Activated CD4-positive, alpha-beta T cell treated with anti-CD3 and anti-CD28 coated beads, Interleukin-2, amount 10 ng/mL, durations not matched to agents 7 days and 5 days (primary cell): ENCODE measurements around the gene MAP3K8. TPM values are rescaled to one million over a fixed set of nuclear protein-coding genes. Genes with fewer than 3 reads are reported as not detected.

Source experiments
- CTCF ChIA-PET: fragments of 350-600 bp; sonication (Branson Sonifier 250); formaldehyde crosslinking; loops from one replicate; lab custom pipeline; 2021; ENCODE audit warnings: antibody characterized with exemption; lab: Charles Lee
- POLR2A ChIA-PET: fragments of 350-600 bp; sonication (Branson Sonifier 250); formaldehyde crosslinking; loops from one replicate; lab custom pipeline; 2021; ENCODE audit warnings: antibody characterized with exemption; lab: Charles Lee
- DNase-seq: peaks from one replicate; pipeline ENCODE4 v3.0.0-alpha.2; 2020
- H3K27ac Mint-ChIP-seq: one replicate; pipeline ENCODE4 v1.8.0; 2021; ENCODE audit warnings: mild to moderate bottlenecking, moderate library complexity, mixed read lengths
- H3K27me3 Mint-ChIP-seq: one replicate; pipeline ENCODE4 v1.8.0; 2021; ENCODE audit warnings: mixed read lengths
- H3K36me3 Mint-ChIP-seq: one replicate; pipeline ENCODE4 v1.8.0; 2021; ENCODE audit warnings: low read depth, mixed read lengths
- H3K4me1 Mint-ChIP-seq: one replicate; pipeline ENCODE4 v1.8.0; 2021; ENCODE audit warnings: mixed read lengths
- H3K4me3 Mint-ChIP-seq: one replicate; pipeline ENCODE4 v1.8.0; 2021; ENCODE audit warnings: mild to moderate bottlenecking, moderate library complexity, mixed read lengths
- H3K9me3 Mint-ChIP-seq: one replicate; pipeline ENCODE4 v1.8.0; 2021; ENCODE audit warnings: mixed read lengths
- total RNA-seq, 2 experiments: library from RNA; stranded (reverse); gene quantifications; one replicate each; pipeline ENCODE4 v1.2.3, GENCODE V29; 2021

The MAP3K8 gene
- total RNA-seq: 10 to 100 TPM; 12.6 to 13.1 TPM

GRCh38 chr10:30433730-30434272 is at the start of gene MAP3K8:
TSS of gene MAP3K8 (plus strand) at chr10:30434184. CDS start at chr10:30438939, 4,755 bp downstream.
- Mint-ChIP-seq H3K27me3 (no peaks in the 10 kb centered on the region), H3K9me3 (no peaks in the 10 kb centered on the region), H3K4me3 (peak within 1 kb of the TSS; percentile 90), H3K36me3 (peaks cover 22% of the 10 kb centered on the region), H3K27ac (peak within 1 kb of the TSS; percentile 87), H3K4me1 (peaks cover 64% of the 10 kb centered on the region)
- POLR2A ChIA-PET: no interaction called here
- CTCF ChIA-PET: interaction anchor here (1.0 to 2.5 kb wide), 4 partner anchors 10 to 99 kb away, joined by 4 to 11 read pairs (median 6); no protein-coding TSS in a partner anchor
- DNase-seq: peak; percentile 80

- POLR2A ChIA-PET: no interaction called here
These were observed 49.2 kb upstream of the MAP3K8 start for GRCh38 chr10:30384701-30385201.

GRCh38 chr10:30386801-30387588 is 47.0 kb upstream of the MAP3K8 start:
- no peak overlapping the region for H3K27ac Mint-ChIP-seq

More at GRCh38 chr10:30384701-30385201, 49.2 kb upstream of the MAP3K8 start:
- Mint-ChIP-seq H3K27me3 (peaks cover 21% of the 10 kb centered on the region), H3K4me3 (no peak overlapping the region), H3K4me1 (no peaks in the 10 kb centered on the region), H3K9me3 (no peaks in the 10 kb centered on the region), H3K36me3 (no peaks in the 10 kb centered on the region), H3K27ac (no peak overlapping the region)
- CTCF ChIA-PET: interaction anchor here (0.5 to 1.5 kb wide), 9 partner anchors 11 to 1462 kb away, joined by 3 to 6 read pairs (median 3); no protein-coding TSS in a partner anchor
- no peak for DNase-seq

GRCh38 chr10:30387646-30388243 is 46.2 kb upstream of the MAP3K8 start:
- Mint-ChIP-seq H3K36me3 (no peaks in the 10 kb centered on the region), H3K9me3 (no peaks in the 10 kb centered on the region), H3K4me3 (no peak overlapping the region), H3K27ac (no peak overlapping the region), H3K4me1 (peaks cover 3% of the 10 kb centered on the region), H3K27me3 (peaks cover 14% of the 10 kb centered on the region)
- POLR2A ChIA-PET: no interaction called here
- no peak for DNase-seq
- CTCF ChIA-PET: interaction anchor here (0.9 kb wide), 1 partner anchor 21 kb away, joined by 3 read pairs; no protein-coding TSS in a partner anchor

More at GRCh38 chr10:30386801-30387588, 47.0 kb upstream of the MAP3K8 start:
- ChIA-PET CTCF (interaction anchor here (0.9 kb wide), 1 partner anchor 20 kb away, joined by 3 read pairs; no protein-coding TSS in a partner anchor), POLR2A (no interaction called here)
- Mint-ChIP-seq H3K4me1 (no peaks in the 10 kb centered on the region), H3K9me3 (no peaks in the 10 kb centered on the region), H3K4me3 (no peak overlapping the region), H3K27me3 (peaks cover 15% of the 10 kb centered on the region), H3K36me3 (no peaks in the 10 kb centered on the region)
- DNase-seq: no peak

- Mint-ChIP-seq H3K27ac (no peak overlapping the region), H3K4me1 (peaks cover 3% of the 10 kb centered on the region), H3K27me3 (peaks cover 21% of the 10 kb centered on the region), H3K36me3 (no peaks in the 10 kb centered on the region), H3K4me3 (no peak overlapping the region), H3K9me3 (no peaks in the 10 kb centered on the region)
- POLR2A ChIA-PET: no interaction called here
- CTCF ChIA-PET: interaction anchor here (1.2 to 1.4 kb wide), 2 partner anchors 9 to 14 kb away, joined by 3 read pairs; no protein-coding TSS in a partner anchor
- DNase-seq: no peak
These were observed 44.4 kb upstream of the MAP3K8 start for GRCh38 chr10:30389543-30389942.

GRCh38 chr10:30390207-30390606 is 43.8 kb upstream of the MAP3K8 start:
- ChIA-PET CTCF (no interaction called here), POLR2A (no interaction called here)
- no peak for DNase-seq
- Mint-ChIP-seq H3K27me3 (peaks cover 25% of the 10 kb centered on the region), H3K36me3 (no peaks in the 10 kb centered on the region), H3K4me3 (no peak overlapping the region), H3K27ac (no peak overlapping the region), H3K9me3 (no peaks in the 10 kb centered on the region), H3K4me1 (peaks cover 3% of the 10 kb centered on the region)

- DNase-seq: no peak
- no peaks in the 10 kb centered on the region for H3K9me3 Mint-ChIP-seq
- H3K4me3 Mint-ChIP-seq: no peak overlapping the region
- ChIA-PET CTCF (interaction anchor here (0.6 to 1.8 kb wide), 4 partner anchors 8 to 171 kb away, joined by 3 to 8 read pairs (median 4); partner anchors contain the start of gene MAP3K8), POLR2A (no interaction called here)
- peaks cover 30% of the 10 kb centered on the region for H3K27me3 Mint-ChIP-seq
- no peaks in the 10 kb centered on the region for H3K36me3 Mint-ChIP-seq
- H3K4me1 Mint-ChIP-seq: peaks cover 3% of the 10 kb centered on the region
- no peak overlapping the region for H3K27ac Mint-ChIP-seq
These were observed 42.7 kb upstream of the MAP3K8 start for GRCh38 chr10:30391266-30391665.

GRCh38 chr10:30392564-30392990 is 41.4 kb upstream of the MAP3K8 start:
- no peaks in the 10 kb centered on the region for H3K36me3 Mint-ChIP-seq
- H3K4me1 Mint-ChIP-seq: peaks cover 9% of the 10 kb centered on the region

GRCh38 chr10:30396293-30396692 is 37.7 kb upstream of the MAP3K8 start:
- POLR2A ChIA-PET: no interaction called here
- Mint-ChIP-seq H3K27me3 (peaks cover 24% of the 10 kb centered on the region), H3K36me3 (no peaks in the 10 kb centered on the region), H3K27ac (no peak overlapping the region), H3K4me1 (peaks cover 39% of the 10 kb centered on the region), H3K4me3 (no peak overlapping the region), H3K9me3 (no peaks in the 10 kb centered on the region)
- CTCF ChIA-PET: interaction anchor here (0.6 to 1.3 kb wide), 2 partner anchors 88 to 194 kb away, joined by 3 to 4 read pairs; no protein-coding TSS in a partner anchor
- DNase-seq: no peak

More at GRCh38 chr10:30392564-30392990, 41.4 kb upstream of the MAP3K8 start:
- Mint-ChIP-seq H3K4me3 (no peak overlapping the region), H3K27ac (no peak overlapping the region), H3K9me3 (no peaks in the 10 kb centered on the region), H3K27me3 (peaks cover 34% of the 10 kb centered on the region)
- peak; percentile 80 for DNase-seq
- ChIA-PET POLR2A (no interaction called here), CTCF (interaction anchor here (0.8 to 1.8 kb wide), 16 partner anchors 9 to 199 kb away, joined by 3 to 12 read pairs (median 4); partner anchors contain the start of gene MAP3K8)

- Mint-ChIP-seq H3K9me3 (no peaks in the 10 kb centered on the region), H3K27ac (no peak overlapping the region), H3K36me3 (no peaks in the 10 kb centered on the region), H3K4me1 (peaks cover 39% of the 10 kb centered on the region), H3K27me3 (peaks cover 24% of the 10 kb centered on the region), H3K4me3 (no peak overlapping the region)
- CTCF ChIA-PET: no interaction called here
- DNase-seq: no peak
- POLR2A ChIA-PET: no interaction called here
These were observed 37.3 kb upstream of the MAP3K8 start for GRCh38 chr10:30396698-30397097.

- ChIA-PET POLR2A (no interaction called here), CTCF (interaction anchor here (0.8 to 1.3 kb wide), 5 partner anchors 9 to 193 kb away, joined by 3 to 5 read pairs (median 3); no protein-coding TSS in a partner anchor)
- H3K4me3 Mint-ChIP-seq: no peak overlapping the region
- H3K4me1 Mint-ChIP-seq: peaks cover 36% of the 10 kb centered on the region
- H3K36me3 Mint-ChIP-seq: no peaks in the 10 kb centered on the region
- DNase-seq: peak; percentile 45
- no peaks in the 10 kb centered on the region for H3K9me3 Mint-ChIP-seq
- H3K27me3 Mint-ChIP-seq: peaks cover 22% of the 10 kb centered on the region
- H3K27ac Mint-ChIP-seq: no peak overlapping the region
These were observed 35.8 kb upstream of the MAP3K8 start for GRCh38 chr10:30398193-30398592.

GRCh38 chr10:30398788-30399187 is 35.2 kb upstream of the MAP3K8 start:
- ChIA-PET CTCF (interaction anchor here (0.8 to 1.3 kb wide), 4 partner anchors 10 to 192 kb away, joined by 3 to 5 read pairs (median 3); no protein-coding TSS in a partner anchor), POLR2A (no interaction called here)
- Mint-ChIP-seq H3K9me3 (no peaks in the 10 kb centered on the region), H3K4me3 (no peak overlapping the region), H3K27me3 (peaks cover 18% of the 10 kb centered on the region), H3K36me3 (no peaks in the 10 kb centered on the region), H3K4me1 (peaks cover 36% of the 10 kb centered on the region), H3K27ac (no peak overlapping the region)
- DNase-seq: peak; percentile 17
